ENCODE results near the gene MYADML2.

Gene MYADML2

DNA sequence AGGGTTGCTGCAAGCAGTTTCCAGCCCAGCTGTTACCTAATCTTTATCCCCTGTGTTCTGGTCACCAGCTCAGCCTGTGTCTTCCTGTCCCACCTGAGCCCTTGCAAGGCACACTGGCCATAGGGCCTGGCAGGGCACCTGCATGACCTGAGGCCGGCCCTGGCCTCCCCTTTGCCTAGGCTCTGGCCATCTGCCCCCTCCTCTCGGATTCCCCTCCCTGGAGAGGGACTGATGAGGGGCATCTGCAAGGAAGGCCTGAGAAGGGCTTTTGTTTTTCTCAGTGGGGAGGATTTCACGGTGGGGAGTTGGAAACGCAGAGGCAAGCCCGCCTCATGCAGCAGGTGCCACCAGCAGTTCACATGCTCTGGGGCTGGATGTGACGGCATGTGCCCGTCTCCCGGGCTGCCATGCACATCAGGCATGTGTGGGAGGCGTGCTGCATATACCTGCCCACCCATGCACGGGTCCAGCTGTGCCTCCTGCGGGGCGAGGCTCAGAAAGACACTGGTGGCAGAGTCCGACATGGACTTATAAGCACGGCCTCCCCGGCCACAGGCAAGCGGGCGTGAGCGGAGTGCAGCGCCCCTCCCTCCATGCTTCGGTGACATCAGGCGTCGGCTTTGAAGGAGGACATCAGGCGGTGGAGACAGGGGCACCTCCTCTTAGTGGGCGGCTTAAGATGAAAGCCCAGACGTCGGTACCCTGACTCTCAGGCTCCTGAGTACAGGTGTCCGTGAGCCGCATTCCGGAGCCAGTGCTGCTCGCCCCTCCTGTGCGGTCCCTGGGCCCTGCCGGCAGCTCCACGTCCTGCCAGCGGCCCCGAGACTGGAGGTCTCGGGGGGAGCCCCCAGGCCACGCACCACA, 46.9 kb upstream of the MYADML2 start:
- TF ChIP-seq NFIC (IDR thresholded peaks at IDR 0.05), result no peak
- TF ChIP-seq CREB1 (IDR thresholded peaks at IDR 0.05; ENCODE audit: low read depth), result no peak
- no peak for TF ChIP-seq TCF12 (IDR thresholded peaks at IDR 0.05; ENCODE audit: low read depth)
- no peak for TF ChIP-seq RAD21 (IDR thresholded peaks at IDR 0.05; ENCODE audit: low read depth)
- TF ChIP-seq, protein P1, sequence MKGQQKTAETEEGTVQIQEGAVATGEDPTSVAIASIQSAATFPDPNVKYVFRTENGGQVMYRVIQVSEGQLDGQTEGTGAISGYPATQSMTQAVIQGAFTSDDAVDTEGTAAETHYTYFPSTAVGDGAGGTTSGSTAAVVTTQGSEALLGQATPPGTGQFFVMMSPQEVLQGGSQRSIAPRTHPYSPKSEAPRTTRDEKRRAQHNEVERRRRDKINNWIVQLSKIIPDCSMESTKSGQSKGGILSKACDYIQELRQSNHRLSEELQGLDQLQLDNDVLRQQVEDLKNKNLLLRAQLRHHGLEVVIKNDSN (IDR thresholded peaks at IDR 0.05), result no peak
- TF ChIP-seq, protein P2, sequence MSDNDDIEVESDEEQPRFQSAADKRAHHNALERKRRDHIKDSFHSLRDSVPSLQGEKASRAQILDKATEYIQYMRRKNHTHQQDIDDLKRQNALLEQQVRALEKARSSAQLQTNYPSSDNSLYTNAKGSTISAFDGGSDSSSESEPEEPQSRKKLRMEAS (IDR thresholded peaks at IDR 0.05), result no peak
- TF ChIP-seq EP300 (IDR thresholded peaks at IDR 0.05; ENCODE audit: borderline replicate concordance), result no peak
- no peak for TF ChIP-seq CEBPB (IDR thresholded peaks at IDR 0.05)
- TF ChIP-seq, protein P3, sequence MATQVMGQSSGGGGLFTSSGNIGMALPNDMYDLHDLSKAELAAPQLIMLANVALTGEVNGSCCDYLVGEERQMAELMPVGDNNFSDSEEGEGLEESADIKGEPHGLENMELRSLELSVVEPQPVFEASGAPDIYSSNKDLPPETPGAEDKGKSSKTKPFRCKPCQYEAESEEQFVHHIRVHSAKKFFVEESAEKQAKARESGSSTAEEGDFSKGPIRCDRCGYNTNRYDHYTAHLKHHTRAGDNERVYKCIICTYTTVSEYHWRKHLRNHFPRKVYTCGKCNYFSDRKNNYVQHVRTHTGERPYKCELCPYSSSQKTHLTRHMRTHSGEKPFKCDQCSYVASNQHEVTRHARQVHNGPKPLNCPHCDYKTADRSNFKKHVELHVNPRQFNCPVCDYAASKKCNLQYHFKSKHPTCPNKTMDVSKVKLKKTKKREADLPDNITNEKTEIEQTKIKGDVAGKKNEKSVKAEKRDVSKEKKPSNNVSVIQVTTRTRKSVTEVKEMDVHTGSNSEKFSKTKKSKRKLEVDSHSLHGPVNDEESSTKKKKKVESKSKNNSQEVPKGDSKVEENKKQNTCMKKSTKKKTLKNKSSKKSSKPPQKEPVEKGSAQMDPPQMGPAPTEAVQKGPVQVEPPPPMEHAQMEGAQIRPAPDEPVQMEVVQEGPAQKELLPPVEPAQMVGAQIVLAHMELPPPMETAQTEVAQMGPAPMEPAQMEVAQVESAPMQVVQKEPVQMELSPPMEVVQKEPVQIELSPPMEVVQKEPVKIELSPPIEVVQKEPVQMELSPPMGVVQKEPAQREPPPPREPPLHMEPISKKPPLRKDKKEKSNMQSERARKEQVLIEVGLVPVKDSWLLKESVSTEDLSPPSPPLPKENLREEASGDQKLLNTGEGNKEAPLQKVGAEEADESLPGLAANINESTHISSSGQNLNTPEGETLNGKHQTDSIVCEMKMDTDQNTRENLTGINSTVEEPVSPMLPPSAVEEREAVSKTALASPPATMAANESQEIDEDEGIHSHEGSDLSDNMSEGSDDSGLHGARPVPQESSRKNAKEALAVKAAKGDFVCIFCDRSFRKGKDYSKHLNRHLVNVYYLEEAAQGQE (IDR thresholded peaks at IDR 0.05; ENCODE audit: low read depth), result no peak
- TF ChIP-seq YY1 (IDR thresholded peaks at IDR 0.05; ENCODE audit: low read depth), result no peak
- TF ChIP-seq TAF1 (IDR thresholded peaks at IDR 0.05; ENCODE audit: low read depth), result no peak
- TF ChIP-seq EGR1 (IDR thresholded peaks at IDR 0.05), result no peak

DNA sequence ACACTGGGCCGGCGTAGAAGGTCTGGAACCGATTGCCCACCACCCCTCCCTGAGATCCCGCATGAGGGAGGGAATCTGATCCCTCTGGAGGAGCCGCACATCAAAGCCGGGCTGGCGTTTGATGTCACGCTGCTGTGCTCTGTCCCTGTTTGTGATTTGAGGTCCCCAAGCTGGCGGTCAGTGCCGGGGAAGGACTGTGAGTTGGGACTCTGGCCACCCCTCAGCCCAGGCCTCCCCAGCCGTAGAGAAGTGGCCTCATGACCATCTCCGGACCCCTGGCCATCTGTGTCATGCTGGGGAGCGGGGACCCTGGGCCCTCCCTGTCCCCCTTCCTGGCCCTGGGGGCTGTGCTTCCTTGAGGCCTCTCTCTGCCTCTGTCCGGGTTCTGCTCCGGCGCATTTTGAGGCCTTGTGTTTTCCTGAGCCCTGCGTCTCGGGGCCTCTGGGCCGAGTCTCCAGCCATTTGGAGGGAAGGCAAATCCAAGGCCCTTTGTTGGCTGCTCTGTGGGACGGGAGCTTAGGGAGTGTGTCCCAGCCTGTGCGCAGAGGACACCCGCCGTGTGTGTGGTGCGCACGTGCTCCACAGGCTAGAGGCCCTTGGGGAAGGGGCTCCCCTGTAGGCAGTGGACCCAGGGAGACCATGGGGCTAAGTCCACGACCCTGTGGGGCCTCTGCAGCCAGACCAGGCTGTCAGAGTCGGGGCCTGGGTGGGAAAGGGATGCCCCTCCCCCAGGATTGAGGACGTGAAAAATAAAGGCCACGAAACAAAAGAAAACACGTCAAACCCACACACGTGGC, 45.5 kb upstream of the MYADML2 start:
- TF ChIP-seq TCF12 (IDR thresholded peaks at IDR 0.05; ENCODE audit: low read depth) (no peak), ZBTB7A (IDR thresholded peaks at IDR 0.05; ENCODE audit: low read depth) (peak; percentile 15; the same call in 1 of the 2 replicates)

DNA sequence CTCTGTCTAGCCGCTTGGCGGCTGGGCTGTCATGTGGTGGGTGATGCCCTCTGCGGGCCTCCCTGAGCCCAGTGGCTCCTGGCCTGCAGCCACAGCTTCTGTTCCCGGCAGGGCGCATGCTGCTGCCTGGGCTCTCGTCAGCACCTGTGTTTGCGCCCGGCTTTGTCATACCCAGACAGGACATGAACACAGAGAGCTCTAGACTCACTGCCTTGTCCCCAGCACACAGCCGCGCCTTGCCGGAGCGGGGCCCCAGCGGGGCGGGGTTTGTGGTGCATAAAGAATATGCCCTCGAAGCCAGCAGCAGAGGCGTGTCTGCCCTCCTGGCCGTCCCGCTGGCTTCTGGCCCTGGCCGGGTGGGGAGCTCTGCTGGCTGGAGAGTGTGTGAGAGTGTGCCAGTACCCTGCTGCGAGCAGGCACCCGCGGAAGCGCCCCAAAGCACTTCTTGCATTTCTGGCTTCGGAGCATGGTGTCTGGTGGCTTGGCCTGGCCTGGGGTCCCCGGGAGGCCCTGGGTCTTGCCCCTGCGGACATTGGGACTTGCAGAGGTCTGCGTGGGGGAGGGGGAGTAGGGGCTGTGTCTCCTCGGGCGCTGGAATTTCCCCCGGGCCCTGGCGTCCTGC, 44.8 kb upstream of the MYADML2 start:
- TF ChIP-seq CEBPB (IDR thresholded peaks at IDR 0.05) (no peak; the same call in 1 of the 2 replicates), FOXM1 (IDR thresholded peaks at IDR 0.05; ENCODE audit: borderline replicate concordance, low read depth) (no peak), CREB1 (IDR thresholded peaks at IDR 0.05; ENCODE audit: low read depth) (no peak), TEAD4 (IDR thresholded peaks at IDR 0.05) (peak; percentile 16; the same call in 1 of the 2 replicates), TCF12 (IDR thresholded peaks at IDR 0.05; ENCODE audit: low read depth) (peak; percentile 82), TAF1 (IDR thresholded peaks at IDR 0.05; ENCODE audit: low read depth) (no peak), NFIC (IDR thresholded peaks at IDR 0.05) (peak; percentile 96), RAD21 (IDR thresholded peaks at IDR 0.05; ENCODE audit: low read depth) (peak; percentile 27; the same call in 1 of the 2 replicates), EP300 (IDR thresholded peaks at IDR 0.05; ENCODE audit: borderline replicate concordance) (peak; percentile 29; the same call in 1 of the 2 replicates), EGR1 (IDR thresholded peaks at IDR 0.05) (no peak), ZBTB7A (IDR thresholded peaks at IDR 0.05; ENCODE audit: low read depth) (peak; percentile 67), YY1 (IDR thresholded peaks at IDR 0.05; ENCODE audit: low read depth) (no peak)
- TF ChIP-seq, protein P2 (IDR thresholded peaks at IDR 0.05), result peak; percentile 77; the same call in 1 of the 2 replicates
- TF ChIP-seq, protein P3 (IDR thresholded peaks at IDR 0.05; ENCODE audit: low read depth), result no peak
- TF ChIP-seq, protein P1 (IDR thresholded peaks at IDR 0.05), result no peak

DNA sequence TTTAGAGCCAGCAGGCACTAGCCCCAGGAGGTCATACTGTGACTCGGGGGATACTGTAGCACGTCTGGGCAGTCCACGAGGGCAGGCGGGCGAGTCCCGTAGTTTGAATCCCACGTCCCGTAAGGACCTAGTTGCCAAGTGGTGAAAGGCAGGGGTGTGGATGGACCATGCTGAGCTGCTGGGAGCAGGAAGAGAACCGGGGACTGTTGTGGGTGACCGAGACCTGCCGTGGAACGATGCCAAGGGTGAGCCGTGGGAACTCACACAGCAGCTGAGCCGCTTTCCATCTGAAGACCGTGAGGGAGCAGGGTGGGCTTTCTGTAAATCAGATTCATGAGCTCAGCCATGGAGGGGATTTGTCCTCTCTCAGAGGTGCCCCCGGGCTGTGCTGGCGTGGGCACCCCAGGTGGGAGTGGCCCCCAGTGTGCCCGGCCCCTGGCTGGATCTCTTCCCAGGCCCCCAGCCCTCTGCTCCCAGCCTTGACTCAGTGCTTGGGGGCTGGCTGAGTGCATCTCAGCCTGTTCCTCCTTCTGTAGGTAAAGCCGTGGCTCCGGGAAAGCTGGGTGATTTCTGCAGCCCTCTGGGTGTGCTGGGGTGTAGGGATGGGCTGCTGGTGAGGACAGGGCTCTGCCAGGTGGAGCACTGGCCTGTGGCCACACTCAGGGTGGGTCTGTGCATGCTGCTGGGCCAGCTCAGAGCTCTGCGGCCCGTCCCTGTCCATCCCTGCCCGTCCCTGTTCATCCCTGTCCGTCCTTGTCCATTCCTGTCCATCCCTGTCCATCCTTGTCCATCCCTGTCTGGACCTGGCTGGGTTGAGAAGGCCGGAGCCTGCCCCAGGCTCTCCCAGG, 44.0 kb upstream of the MYADML2 start:
- TF ChIP-seq YY1 (IDR thresholded peaks at IDR 0.05; ENCODE audit: low read depth), result no peak
- no peak for TF ChIP-seq TCF12 (IDR thresholded peaks at IDR 0.05; ENCODE audit: low read depth)
- no peak for TF ChIP-seq FOXM1 (IDR thresholded peaks at IDR 0.05; ENCODE audit: borderline replicate concordance, low read depth)
- TF ChIP-seq, protein P1 (IDR thresholded peaks at IDR 0.05), result no peak
- TF ChIP-seq TAF1 (IDR thresholded peaks at IDR 0.05; ENCODE audit: low read depth), result no peak
- no peak for TF ChIP-seq RAD21 (IDR thresholded peaks at IDR 0.05; ENCODE audit: low read depth)
- no peak for TF ChIP-seq CEBPB (IDR thresholded peaks at IDR 0.05)
- TF ChIP-seq TEAD4 (IDR thresholded peaks at IDR 0.05), result no peak
- TF ChIP-seq EGR1 (IDR thresholded peaks at IDR 0.05), result no peak
- TF ChIP-seq, protein P2 (IDR thresholded peaks at IDR 0.05), result no peak
- TF ChIP-seq CREB1 (IDR thresholded peaks at IDR 0.05; ENCODE audit: low read depth), result no peak
- TF ChIP-seq EP300 (IDR thresholded peaks at IDR 0.05; ENCODE audit: borderline replicate concordance), result no peak
- TF ChIP-seq ZBTB7A (IDR thresholded peaks at IDR 0.05; ENCODE audit: low read depth), result no peak
- TF ChIP-seq, protein P3 (IDR thresholded peaks at IDR 0.05; ENCODE audit: low read depth), result no peak
- TF ChIP-seq NFIC (IDR thresholded peaks at IDR 0.05), result no peak
